Umbilical cord (tissue), 2 donors: ENCODE measurements around the gene VTI1A. TPM values are rescaled to one million over a fixed set of nuclear protein-coding genes. Genes with fewer than 3 reads are reported as not detected.

ENCODE experiments used
- DNase-seq: peaks from one replicate; pipeline ENCODE4 v3.0.0-alpha.2; 2015; ENCODE audit warnings: low spot score
- total RNA-seq: library from RNA; depleted of rRNA; stranded (reverse); fragments of >200 nt; gene quantifications from one replicate; pipeline ENCODE4 v1.2.3, GENCODE V29; 2014; ENCODE audit warnings: low replicate concordance; ENCODE audit not compliant: insufficient read depth

VTI1A gene
- total RNA-seq, 1 donor from 2014 or later, result 21.9 TPM

DNA sequence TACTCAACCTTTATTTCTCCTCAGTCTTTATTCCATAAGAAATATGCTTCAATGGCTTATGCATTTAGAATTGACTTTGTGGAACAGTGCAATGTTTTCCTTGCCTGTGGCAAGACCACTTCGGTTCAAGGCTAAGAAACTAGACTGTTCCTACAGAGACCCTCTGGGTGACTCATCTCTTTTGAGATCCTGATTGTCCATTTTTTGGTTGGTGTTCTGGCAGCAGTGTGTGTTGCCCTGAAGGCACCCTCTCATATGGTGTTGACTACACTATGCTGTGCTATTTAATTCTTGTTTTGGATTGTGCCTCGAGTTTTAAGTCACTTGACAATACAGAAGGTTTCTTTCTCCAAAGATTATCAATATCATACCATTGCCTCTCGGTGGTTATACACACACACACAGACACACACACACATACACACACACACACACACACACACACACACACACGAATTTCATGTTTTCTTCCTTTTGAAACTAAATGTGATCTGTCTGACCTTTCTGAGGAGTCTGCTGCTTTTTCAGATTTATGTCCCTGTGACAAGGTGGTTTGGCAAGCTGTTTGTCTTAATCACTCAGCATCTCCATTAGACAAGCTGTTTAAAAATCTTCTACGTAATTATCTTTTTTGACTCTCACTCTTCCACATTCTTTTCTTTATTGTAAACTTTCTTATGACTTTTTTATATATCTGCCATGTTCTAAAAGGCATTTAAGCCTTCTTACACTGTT is 187.2 kb downstream of the VTI1A start:
- DNase-seq, result peak; percentile 59

DNA sequence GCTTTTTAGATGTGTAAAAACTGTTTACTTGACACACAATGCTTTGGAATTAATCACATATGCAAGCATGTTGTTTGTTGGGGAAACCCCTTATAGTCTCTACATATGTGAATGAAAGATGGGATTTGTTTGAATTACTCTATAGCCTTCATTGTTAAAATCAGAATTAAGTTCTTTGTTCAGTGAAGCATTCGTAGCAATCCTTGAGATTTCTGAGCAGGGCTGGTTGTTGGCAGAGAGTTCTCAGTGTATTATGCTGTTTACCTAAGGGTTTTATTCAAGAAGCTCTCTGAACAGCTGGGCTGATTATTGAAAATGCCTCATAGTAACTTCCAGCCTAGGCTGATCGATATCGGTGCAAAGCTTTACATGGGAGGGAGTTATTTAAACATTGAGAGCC is 190.9 kb downstream of the VTI1A start:
- DNase-seq, result no peak

DNA sequence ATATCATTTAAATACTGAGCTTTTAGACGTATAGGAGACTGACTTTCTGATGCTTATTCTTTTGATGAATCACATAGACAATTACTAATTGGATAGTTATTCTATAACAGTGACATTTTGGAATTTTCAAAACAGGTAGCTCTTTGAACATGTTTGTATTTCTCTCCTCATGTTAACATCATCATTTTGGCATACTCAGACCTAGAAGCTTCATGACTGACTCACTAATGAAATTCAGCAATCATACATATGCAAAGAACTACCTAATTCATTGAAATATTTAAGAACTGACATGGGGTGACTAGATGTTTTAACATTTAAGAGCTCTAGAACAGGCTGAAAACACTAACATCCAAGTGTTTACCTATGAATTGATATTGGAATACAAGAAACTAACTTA is 192.3 kb downstream of the VTI1A start:
- DNase-seq, result no peak

DNA sequence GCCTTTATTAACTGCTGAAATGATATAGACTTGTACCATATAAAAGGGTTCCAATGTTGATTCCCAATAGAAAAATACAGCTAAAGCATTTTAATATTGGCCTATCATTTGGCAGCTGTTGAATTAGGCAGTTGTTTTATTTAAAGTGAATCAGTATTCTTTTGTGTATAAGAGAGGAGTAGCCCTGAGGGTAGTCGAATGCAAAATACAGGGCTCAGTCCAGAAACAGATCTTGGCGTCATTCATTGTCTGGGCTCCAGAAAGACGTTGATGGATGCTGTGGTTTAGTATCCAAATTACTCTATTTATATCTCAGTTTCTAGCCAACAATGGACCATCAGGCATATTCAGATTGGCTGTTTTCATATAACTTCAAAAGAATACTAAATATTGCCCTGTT is 193.6 kb downstream of the VTI1A start:
- DNase-seq, result no peak

DNA sequence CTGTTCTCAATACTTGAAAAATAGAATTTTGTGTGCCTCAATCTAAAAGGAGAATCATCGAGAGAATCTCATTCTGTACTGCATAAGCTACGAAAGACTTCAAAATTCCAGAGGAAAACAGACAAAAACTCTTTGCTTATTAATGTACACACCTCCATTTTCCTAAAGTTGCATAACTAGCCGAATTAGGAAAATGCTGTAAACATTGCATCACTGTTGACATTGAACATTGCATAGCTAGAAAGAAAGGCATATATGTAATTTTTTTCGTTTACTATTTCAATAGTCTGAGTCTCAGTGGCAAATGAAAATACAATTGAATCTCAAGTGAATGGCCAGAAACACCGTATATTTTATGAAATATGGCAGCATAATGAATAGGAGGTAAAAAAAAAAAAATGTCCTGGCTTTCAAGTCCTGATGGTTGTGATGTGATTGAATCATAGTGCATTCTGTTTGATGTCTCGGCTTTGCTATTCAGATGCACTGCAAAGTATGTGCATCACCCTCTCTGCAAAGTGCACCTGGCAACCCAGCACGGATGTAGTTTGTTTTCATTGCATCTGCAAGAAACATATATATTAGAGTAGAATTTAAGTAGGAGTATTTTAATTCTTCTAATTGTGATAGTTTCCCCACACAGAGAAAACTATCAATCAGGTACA is 196.7 kb downstream of the VTI1A start:
- DNase-seq, result no peak

DNA sequence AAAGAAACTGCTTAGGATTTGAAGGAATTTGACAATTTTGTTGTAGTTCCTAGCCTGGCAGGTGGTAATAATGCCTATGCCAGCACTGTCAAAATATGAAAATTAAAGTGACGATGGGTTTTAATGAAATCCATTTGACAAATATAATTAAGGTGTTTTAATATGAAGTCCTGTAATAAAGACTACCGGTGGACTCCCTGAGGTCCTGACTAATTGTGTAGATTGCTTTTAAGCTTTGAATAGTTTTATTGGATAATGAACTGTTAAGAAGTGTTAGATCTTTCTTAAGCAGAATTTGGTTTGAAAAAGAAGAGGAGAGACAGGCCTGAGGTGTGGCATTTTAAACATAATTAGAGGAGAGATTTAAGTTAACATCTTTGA is 197.2 kb downstream of the VTI1A start:
- DNase-seq, result no peak

DNA sequence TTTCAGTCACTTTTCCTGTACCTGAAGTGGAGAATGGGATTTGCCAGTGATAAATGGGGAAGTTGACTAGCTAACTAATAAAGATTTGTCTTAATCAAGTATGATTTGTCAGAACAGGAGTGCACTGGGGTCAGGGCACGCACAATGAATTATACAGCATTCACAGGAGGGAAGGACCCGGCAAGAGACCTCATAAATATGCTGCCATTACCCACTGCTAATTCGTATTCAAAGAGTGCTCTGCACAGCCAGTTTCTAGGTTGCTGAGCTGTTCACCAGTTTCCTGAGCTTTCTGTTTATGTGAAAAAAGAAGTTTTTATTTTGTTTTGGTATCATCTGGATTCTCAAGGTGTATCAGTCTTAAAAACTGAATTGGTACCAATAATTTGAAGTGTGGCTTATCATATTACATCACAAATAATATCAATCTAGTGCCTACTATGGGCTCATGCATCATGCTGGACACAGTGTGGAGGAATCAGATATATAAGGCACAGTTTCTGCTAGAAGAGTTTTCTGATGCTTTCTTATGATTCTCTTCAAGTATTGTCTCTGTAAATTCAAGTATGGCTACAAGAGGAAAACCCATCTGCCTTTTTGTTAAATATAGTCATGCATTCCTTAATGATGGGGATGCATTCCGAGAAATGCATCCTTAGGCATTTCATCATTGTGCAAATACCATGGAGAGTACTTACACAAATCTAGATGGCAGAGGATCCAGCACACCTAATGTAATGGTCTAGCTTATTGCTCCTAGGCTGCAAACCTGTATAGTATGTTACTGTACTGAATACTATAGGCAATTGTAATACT is 202.2 kb downstream of the VTI1A start:
- no peak for DNase-seq

DNA sequence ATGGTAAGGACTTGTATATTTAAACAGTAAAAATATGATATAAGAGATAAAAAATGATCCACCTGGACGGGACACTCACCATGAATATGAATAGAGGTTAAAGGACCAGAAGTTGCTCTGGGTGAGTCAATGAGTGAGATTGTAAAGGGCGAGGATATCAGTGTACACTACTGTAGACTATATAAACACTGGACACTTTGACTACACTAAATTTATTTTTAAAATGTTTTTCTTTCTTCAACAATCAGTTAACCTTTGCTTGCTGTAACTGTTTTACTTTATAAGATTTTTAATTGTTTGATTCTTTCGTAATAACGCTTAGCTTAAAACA is 202.8 kb downstream of the VTI1A start:
- no peak for DNase-seq

DNA sequence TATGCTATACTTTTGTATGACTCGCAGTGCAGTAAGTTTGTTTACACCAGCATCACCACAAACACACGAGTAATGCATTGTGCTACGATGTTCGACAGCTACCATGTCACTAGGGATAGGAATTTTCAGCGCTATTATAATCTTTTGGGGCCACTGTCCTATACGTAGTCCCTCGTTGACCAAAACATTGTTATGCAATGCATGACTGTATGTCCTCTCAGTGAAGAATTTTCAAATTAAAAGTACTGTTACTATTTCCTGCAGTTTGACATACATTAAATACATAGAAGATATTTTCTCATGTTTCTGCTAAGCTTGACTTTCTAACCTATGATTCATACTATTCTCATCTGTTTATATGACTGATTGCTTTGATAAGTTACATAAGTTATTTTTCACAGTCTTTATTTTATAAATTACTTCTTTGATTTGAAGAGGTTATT is 203.6 kb downstream of the VTI1A start:
- no peak for DNase-seq

DNA sequence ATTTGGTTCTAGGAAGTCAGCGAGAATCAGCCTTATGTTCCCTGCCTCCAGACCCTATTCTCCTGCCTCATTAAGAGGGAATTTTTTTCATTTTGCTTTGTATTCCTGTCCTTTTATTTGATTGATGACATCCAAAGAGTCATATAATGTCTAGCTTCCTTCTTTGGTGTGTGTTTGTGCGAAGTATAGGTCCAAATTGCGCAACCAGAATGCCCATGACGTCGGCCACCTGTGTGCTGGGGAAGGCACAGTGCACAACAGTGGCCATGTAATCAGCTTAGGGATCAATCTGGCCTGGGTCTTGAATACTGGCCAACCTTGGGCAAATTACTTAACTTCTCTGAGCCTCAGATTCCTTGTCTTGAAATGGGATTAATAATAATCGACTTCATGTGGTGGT is 206.2 kb downstream of the VTI1A start:
- DNase-seq, result no peak

DNA sequence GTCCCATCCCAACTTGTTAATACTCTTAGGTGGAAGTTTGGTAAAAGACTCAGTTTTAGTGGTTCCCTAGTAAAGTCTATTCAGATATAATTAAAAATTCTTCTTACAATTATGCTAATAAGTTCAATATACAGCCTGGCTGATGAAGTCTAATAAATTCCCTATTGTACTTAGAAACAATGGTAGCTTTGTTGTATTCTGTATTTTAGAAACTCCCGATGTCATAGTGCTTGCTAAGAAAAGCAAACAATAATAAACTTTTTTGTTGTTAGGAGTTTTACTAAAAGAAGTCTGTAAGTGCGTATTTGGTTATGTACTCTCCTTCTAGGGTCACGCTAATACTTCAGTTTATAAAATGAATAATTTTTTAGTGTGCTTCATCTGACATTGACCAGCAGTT is 206.8 kb downstream of the VTI1A start:
- no peak for DNase-seq

DNA sequence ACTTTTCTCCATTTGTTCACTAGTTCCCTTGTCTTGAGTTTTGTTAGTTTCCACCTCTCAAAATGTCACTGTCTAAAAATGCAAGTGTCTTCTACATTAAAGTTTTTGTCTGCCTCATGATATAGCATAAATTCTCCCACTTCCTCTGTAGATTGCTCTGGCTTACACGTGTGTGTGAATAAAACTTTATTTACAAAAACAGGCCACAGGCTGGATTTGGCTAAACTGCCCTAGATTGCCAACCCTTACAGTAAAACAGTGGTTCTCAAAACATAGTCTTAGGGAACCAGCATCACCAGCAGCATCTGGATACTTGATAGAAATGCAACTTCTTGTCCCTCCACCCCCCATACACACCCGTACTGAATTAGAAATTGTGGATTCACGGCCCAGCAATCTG is 207.8 kb downstream of the VTI1A start:
- no peak for DNase-seq

DNA sequence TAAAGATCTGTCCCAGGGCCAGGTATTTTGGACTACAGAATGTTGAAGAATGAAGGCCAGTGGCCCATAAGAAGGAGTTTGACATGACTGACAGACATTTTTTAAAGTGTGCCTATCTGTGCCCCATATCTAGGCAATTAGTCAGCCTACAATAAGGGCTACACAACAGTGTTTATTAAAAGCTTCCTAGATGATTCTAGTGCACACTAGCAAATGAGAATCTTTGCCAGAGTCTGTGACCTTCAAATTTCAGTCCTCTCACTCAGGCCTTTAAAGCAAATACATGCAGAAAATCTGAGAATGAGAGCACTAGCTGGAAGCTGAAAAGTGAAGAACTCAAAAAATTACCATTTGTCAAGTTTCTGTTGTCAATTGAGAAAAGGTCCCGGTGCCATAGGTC is 208.7 kb downstream of the VTI1A start:
- no peak for DNase-seq

DNA sequence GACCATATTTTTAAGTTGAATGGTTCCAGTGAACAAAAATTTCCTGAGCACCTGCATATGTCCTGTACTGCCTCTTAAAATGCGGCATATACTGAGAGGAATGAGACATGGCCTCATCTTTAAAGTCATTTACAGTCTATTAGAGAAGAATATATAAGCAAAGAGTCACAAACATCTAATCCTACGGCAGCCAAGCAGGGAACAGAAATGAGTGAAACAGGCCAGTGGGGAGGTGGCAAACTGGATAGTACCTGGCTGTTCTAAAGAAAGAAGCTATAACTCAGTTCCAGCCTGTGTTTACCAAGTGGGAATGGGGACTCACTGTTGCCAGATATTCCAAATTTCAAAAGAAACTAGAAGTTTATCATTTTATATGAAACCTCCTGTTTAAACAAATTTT is 211.4 kb downstream of the VTI1A start:
- DNase-seq, result no peak

DNA sequence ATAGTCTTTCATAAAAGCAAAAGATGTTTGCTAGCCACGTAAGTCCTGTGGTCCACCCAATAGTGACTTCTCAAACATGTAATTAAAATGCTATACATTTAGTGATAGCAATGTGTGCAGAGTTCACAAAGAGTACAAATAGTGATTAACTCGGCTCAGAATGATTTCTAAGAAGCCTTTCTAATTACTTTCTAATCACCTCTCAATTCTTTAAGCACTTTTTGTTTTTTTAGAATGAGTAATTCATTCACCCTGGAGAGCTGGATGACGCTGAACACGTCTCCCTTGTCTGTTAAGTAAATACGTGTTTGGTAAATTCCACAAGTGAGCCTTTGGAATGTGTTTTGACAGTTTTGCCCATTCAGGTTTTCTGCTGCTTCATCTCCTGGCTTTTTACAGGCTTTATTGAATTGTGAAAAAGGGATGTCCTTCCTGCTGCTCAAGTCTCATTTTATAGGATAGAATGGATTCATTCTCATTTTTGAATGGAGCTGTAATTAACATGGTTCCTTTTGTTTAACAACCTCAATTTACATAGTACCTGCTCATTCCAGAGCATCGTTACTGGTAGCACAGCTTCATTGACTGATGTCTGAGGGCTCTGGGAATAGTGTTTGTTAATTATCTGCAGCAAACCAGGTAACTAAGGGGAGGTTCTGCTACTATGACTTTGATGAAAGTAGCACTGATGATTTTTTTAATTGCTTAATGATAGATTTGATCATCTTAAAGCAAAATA is 212.1 kb downstream of the VTI1A start:
- DNase-seq, result peak; percentile 71

DNA sequence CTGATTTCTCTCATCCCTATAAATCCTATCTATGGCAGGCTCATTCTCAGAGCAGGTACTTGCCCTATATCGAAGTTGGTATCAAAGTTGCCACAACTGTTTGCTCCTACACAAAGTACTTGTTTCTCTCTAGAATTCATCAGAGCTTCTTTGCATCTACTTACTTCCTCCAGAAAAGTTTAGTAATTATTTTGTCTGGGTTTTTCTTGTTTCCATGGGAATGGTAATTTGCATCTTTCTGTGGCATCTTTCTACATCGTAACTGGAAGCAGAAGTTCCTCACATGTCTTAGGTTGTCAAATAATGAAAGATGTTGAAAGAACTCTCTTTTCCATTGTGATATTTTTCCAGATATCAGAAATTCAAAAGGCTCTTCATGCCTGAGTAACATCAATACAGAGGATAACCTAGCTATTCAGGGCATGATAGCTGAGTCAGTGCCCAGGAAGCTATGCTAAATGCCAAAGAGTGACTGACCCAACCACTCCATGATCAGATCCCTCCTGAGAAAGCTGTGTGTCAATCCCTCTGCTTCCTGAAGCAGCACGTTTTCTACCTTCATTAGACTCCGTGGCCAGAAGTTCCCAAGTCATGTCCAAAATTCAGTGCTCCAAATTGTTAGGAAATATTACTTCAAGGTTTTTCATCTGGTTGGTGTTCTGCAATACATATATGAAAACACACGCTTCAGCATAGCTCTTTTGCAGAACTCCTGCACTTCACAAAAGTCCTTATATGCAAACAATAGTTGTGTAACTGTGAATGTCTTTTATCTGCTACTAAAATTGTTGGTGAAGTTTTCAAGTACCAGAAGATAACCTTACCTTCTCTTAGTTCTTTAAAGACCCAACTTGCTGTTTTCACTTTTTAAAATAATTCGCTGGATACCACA is 216.5 kb downstream of the VTI1A start:
- DNase-seq, result no peak

DNA sequence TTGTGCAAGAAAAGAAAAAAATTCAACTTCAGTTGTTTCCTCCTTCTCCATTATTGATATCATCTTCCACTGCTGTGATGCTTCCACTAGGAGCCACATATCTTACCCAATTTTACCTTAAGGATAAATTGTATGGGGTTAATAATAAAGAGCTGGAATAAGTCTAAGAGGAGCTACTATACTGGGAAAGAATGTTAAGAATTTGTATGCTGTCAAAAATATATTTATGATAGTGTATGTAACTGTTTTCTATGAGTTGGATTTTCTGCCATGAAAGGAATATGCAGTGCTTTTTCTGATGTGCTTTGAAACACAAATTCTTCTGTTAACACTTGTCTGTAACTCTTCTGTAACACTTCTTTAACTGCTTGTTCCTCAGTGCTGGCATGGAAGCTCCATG is 219.1 kb downstream of the VTI1A start:
- DNase-seq, result peak; percentile 42

DNA sequence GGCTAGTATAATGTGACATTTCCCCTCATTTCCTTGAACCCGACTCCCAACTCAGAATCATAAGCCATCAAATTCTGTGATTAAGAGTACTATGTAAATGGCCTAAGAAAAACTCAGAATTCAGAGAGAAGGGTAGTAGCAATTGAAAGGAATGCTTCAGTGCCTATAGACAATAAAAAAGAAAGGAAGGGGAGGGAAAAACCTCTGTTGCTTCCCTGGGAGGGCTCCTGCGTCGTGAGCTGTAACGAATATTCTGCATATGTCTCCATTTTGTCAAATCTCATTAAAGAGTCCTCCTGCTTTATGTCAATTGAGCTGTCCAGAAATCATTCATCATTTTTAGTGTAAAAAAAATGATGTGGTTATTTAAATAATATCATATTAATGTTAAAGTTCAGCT is 223.0 kb downstream of the VTI1A start:
- no peak for DNase-seq

DNA sequence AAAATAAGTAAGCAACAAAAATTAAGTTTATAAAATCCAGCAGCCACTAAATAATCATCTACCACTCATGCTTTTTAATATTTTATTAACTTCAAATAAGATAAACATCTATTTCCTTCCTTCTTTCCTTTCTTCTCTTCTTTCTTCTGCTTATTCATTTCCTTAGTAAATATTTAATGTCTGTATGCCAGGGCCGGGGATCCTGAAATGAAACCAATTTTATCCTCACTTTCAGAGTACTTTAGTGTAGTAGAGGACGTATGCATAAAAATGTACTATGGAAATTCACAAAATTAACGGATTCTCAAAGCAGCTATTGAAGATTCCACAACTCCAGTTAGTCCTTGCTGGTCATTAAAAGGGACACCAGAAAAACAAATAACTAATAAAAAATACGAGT is 224.7 kb downstream of the VTI1A start:
- no peak for DNase-seq

DNA sequence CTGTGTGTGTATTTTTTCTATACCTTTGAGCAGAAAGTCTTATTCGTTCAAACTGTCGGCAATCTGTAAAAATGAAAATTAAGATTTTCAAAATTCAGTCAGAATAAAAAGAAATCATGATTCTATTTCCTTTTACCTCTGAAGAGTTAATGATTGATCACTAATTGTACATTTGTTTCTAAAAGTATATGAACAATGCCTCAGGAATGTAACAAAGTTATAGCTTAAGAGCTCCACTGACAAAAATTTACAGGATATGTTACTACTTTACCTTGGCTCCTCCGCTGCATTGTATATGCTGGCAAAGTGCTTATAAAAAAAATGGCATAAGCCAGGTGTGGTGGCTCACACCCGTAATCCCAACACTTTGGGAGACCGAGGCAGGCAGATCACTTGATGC is 225.7 kb downstream of the VTI1A start:
- DNase-seq, result no peak

DNA sequence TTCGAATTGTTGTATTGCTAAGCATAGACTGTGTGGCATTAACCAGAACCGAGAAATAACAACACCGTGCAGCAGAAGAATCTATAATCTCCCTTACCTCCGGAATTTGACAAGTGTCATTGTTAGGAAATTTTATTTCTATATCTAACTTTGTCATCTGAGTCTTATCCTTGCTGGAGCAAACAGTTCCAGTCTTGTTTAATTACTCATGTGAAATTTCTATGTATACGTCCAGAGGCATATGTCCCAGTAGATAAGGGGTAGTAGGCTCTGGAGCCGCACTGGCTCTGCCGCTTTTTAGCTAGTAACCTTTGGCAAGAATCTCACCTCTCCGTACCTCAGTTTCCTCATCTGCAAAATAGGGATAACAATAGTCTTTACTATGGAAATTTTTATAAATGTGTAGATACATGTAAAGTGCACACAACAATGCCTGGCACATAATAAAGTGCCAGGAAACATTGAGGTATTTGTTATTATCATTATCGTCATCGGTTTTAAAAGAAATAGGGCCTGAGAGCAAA is 228.6 kb downstream of the VTI1A start:
- DNase-seq, result no peak
